HepG2 (cell line): ENCODE results near the gene CAPZB. TPM values are rescaled to one million over a fixed set of nuclear protein-coding genes. Genes with fewer than 3 reads are reported as not detected.

Source experiments
- AHR ChIP-seq: IDR thresholded peaks from 2 replicates; pipeline ENCODE4 v1.6.1; 2018; ENCODE audit warnings: missing genetic modification reagents, missing compliant biosample characterization
- CBFB ChIP-seq: sonication (generic); formaldehyde crosslinking; IDR thresholded peaks from 2 replicates; pipeline ENCODE4 v1.4.0; 2020; ENCODE audit warnings: missing genetic modification reagents
- CEBPZ ChIP-seq: IDR thresholded peaks from 2 replicates; pipeline ENCODE4 v1.6.1; 2012; ENCODE audit warnings: low read length, improper control_type of control experiment
- EZH2 ChIP-seq: conservative IDR thresholded peaks from 2 replicates; pipeline ENCODE4 v1.6.1; 2012; ENCODE audit warnings: mild to moderate bottlenecking, low read depth, low read length, moderate library complexity
- FOXM1 ChIP-seq: sonication (generic); formaldehyde crosslinking; IDR thresholded peaks from 2 replicates; pipeline ENCODE4 v1.5.0; 2020; ENCODE audit warnings: missing genetic modification reagents
- HCFC1 ChIP-seq: fragments of 150-350 bp; IDR thresholded peaks from 2 replicates; pipeline ENCODE4 v1.6.1; 2014; ENCODE audit warnings: low read depth, low read length
- IKZF1 ChIP-seq: fragments of 450-650 bp; IDR thresholded peaks from 2 replicates; pipeline ENCODE4 v1.7.1; 2016
- KMT2B ChIP-seq: IDR thresholded peaks from 2 replicates; pipeline ENCODE4 v1.6.1; 2016; ENCODE audit warnings: missing genetic modification reagents, missing compliant biosample characterization
- MIER2 ChIP-seq: IDR thresholded peaks from 2 replicates; pipeline ENCODE4 v1.6.1; 2016; ENCODE audit warnings: missing biosample characterization, missing genetic modification reagents
- MLLT10 ChIP-seq: sonication (generic); formaldehyde crosslinking; IDR thresholded peaks from 2 replicates; pipeline ENCODE4 v1.4.0; 2020; ENCODE audit warnings: missing genetic modification reagents
- MYC ChIP-seq: sonication (generic); formaldehyde crosslinking; IDR thresholded peaks from 2 replicates; pipeline ENCODE4 v1.9.0; 2021; ENCODE audit warnings: missing genetic modification reagents, borderline replicate concordance
- RBFOX2 ChIP-seq: fragments of 200-400 bp; formaldehyde crosslinking; IDR thresholded peaks from 2 replicates; pipeline ENCODE4 v1.6.1; 2017; ENCODE audit warnings: low read depth, mild to moderate bottlenecking, low read length
- TARDBP ChIP-seq: sonication (generic); formaldehyde crosslinking; IDR thresholded peaks from 2 replicates; pipeline ENCODE4 v1.8.0; 2022; ENCODE audit warnings: mild to moderate bottlenecking, missing genetic modification reagents
- TBP ChIP-seq: sonication (generic); formaldehyde crosslinking; IDR thresholded peaks from 2 replicates; pipeline ENCODE4 v1.5.0; 2020; ENCODE audit warnings: missing genetic modification reagents
- ZNF280B ChIP-seq: sonication (generic); formaldehyde crosslinking; IDR thresholded peaks from 2 replicates; pipeline ENCODE4 v1.5.0; 2020; ENCODE audit warnings: missing genetic modification reagents, mild to moderate bottlenecking, borderline replicate concordance
- ZNF337 ChIP-seq: sonication (generic); formaldehyde crosslinking; IDR thresholded peaks from 2 replicates; pipeline ENCODE4 v1.5.1; 2020; ENCODE audit warnings: missing genetic modification reagents, low read depth, mild to moderate bottlenecking, borderline replicate concordance
- ZNF543 ChIP-seq: sonication (generic); formaldehyde crosslinking; IDR thresholded peaks from 2 replicates; pipeline ENCODE4 v1.4.0; 2020; ENCODE audit warnings: mild to moderate bottlenecking, missing genetic modification reagents
- polyA plus RNA-seq, 8 experiments: library from polyadenylated mRNA; depleted of rRNA in 3 of 8; stranded (reverse) in 7 of 8; unstranded in 1 of 8; fragments of >200 nt; fragmentation: Illumina TruSeq in 4 of 8; extraction: Trizol in 4 of 8; gene quantifications; 2 replicates each; pipeline versions ENCODE4 v1.2.1 to v1.2.3, GENCODE V29; 2011 to 2016; ENCODE audit warnings: low read depth in 4 of 8, missing spikeins in 1 of 8, mixed read lengths in 1 of 8; ENCODE audit not compliant: insufficient read depth in 1 of 8
- total RNA-seq, 5 experiments: library from RNA; depleted of rRNA; stranded (reverse); fragments of >200 nt; fragmentation: Illumina TruSeq; extraction: Trizol; gene quantifications; 2 replicates each; pipeline ENCODE4 v1.2.3, GENCODE V29; 2016; ENCODE audit warnings: low read depth in 1 of 5

Gene CAPZB
- total and polyA plus RNA-seq, 2 of the 13 experiments (the other 11 are each of a cell fraction or from before 2014, with no cell fraction given) = 58.9 to 76.9 TPM

- TF ChIP-seq CBFB = no peak
- TF ChIP-seq ZNF543 (CRISPR knock-in tag) = no peak
- TF ChIP-seq CEBPZ = no peak
- TF ChIP-seq HCFC1 = no peak
- TF ChIP-seq TARDBP = 0 out of 2 replicates have a peak, but pooled peaks have one; percentile 7
- no peak for TF ChIP-seq ZNF337 (CRISPR knock-in tag)
- no peak for TF ChIP-seq ZNF280B (CRISPR knock-in tag)
- TF ChIP-seq RBFOX2 = 0 out of 2 replicates have a peak, but pooled peaks have one; percentile 27
- TF ChIP-seq IKZF1 = no peak
- TF ChIP-seq MYC (CRISPR knock-in tag) = 0 out of 2 replicates have a peak, but pooled peaks have one; percentile 39
- TF ChIP-seq FOXM1 (CRISPR knock-in tag) = no peak
- TF ChIP-seq MLLT10 (CRISPR knock-in tag) = no peak
- no peak for TF ChIP-seq KMT2B
- TF ChIP-seq EZH2 = no peak
- no peak for TF ChIP-seq AHR (CRISPR knock-in tag)
- no peak for TF ChIP-seq TBP (CRISPR knock-in tag)
- TF ChIP-seq MIER2 (CRISPR knock-in tag) = no peak
Measured at GRCh38 chr1:19429611-19430010, 55.7 kb downstream of the CAPZB start (continued).
